ENCODE data around the gene PCDH9.
"Not testable (repeated sequence)": the region's sequence is repeated elsewhere in the genome, so short reads cannot be mapped to it uniquely, and the experiment has no call there.

The PCDH9 gene

DNA sequence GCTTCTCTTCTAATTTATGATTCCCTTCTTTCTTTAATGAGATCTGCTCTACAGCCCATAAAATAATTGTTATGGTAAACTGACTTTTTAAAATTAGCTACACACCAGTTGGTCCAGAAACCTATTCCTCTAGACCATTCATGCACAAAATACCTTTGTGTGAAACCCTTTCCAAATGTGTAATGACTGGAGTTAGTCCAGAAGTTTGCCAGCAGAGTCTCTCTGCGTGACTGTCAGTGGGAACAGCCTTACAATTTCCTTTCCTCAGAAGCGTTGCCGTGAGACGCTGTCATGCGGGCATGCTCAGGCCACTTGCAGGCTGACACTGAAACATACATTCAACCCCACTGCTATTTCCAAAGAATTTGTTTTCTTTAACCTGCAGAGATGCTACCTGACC, 965.2 kb downstream of the PCDH9 start:
- no peak for DNase-seq (ENCODE audit: low read depth in 1 of 2, low spot score in 1 of 2)
- TF ChIP-seq POLR2AphosphoS5 (IDR thresholded peaks at IDR 0.05; ENCODE audit: low read depth) (no peak), GABPA (IDR thresholded peaks at IDR 0.05; ENCODE audit: low read depth) (no peak), SPI1 (IDR thresholded peaks at IDR 0.05; ENCODE audit: borderline replicate concordance, low read depth) (no peak)
- TF ChIP-seq, protein P1, sequence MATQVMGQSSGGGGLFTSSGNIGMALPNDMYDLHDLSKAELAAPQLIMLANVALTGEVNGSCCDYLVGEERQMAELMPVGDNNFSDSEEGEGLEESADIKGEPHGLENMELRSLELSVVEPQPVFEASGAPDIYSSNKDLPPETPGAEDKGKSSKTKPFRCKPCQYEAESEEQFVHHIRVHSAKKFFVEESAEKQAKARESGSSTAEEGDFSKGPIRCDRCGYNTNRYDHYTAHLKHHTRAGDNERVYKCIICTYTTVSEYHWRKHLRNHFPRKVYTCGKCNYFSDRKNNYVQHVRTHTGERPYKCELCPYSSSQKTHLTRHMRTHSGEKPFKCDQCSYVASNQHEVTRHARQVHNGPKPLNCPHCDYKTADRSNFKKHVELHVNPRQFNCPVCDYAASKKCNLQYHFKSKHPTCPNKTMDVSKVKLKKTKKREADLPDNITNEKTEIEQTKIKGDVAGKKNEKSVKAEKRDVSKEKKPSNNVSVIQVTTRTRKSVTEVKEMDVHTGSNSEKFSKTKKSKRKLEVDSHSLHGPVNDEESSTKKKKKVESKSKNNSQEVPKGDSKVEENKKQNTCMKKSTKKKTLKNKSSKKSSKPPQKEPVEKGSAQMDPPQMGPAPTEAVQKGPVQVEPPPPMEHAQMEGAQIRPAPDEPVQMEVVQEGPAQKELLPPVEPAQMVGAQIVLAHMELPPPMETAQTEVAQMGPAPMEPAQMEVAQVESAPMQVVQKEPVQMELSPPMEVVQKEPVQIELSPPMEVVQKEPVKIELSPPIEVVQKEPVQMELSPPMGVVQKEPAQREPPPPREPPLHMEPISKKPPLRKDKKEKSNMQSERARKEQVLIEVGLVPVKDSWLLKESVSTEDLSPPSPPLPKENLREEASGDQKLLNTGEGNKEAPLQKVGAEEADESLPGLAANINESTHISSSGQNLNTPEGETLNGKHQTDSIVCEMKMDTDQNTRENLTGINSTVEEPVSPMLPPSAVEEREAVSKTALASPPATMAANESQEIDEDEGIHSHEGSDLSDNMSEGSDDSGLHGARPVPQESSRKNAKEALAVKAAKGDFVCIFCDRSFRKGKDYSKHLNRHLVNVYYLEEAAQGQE (IDR thresholded peaks at IDR 0.05; ENCODE audit: insufficient replicate concordance, low read depth): no peak
- TF ChIP-seq, protein P2, sequence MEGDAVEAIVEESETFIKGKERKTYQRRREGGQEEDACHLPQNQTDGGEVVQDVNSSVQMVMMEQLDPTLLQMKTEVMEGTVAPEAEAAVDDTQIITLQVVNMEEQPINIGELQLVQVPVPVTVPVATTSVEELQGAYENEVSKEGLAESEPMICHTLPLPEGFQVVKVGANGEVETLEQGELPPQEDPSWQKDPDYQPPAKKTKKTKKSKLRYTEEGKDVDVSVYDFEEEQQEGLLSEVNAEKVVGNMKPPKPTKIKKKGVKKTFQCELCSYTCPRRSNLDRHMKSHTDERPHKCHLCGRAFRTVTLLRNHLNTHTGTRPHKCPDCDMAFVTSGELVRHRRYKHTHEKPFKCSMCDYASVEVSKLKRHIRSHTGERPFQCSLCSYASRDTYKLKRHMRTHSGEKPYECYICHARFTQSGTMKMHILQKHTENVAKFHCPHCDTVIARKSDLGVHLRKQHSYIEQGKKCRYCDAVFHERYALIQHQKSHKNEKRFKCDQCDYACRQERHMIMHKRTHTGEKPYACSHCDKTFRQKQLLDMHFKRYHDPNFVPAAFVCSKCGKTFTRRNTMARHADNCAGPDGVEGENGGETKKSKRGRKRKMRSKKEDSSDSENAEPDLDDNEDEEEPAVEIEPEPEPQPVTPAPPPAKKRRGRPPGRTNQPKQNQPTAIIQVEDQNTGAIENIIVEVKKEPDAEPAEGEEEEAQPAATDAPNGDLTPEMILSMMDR (IDR thresholded peaks at IDR 0.05; ENCODE audit: insufficient read depth, low read length): no peak
- Histone ChIP-seq H3K4me3 (replicated peaks; ENCODE audit: insufficient read depth, low read length) (no peak overlapping the region), H3K27ac (replicated peaks) (no peak overlapping the region), H3K27me3 (ENCODE audit: insufficient read depth, poor library complexity, severe bottlenecking) (no peaks in the 10 kb centered on the region)

DNA sequence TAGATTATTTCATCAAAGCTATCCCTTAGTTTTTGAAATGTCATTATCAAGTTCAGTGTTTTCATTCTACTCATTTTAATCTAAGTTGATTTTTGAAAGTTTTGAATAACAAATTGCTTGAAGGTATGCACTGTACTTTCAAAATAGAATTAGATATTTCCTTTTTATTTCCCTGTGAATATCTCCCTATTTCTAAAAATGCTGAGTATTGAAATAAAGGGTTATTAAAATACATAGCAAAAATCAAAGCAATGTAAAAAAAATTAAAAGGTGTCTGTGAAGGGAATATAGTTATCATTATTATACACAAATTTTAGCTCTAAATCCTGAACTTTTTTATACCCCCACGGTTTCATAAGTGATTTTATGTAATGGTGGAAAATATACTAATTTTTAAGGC, 967.8 kb downstream of the PCDH9 start:
- Histone ChIP-seq H3K27ac (replicated peaks) (no peak overlapping the region), H3K27me3 (ENCODE audit: insufficient read depth, poor library complexity, severe bottlenecking) (no peaks in the 10 kb centered on the region), H3K4me3 (replicated peaks; ENCODE audit: insufficient read depth, low read length) (no peak overlapping the region)
- TF ChIP-seq POLR2AphosphoS5 (IDR thresholded peaks at IDR 0.05; ENCODE audit: low read depth) (no peak), GABPA (IDR thresholded peaks at IDR 0.05; ENCODE audit: low read depth) (no peak)
- TF ChIP-seq, protein P1 (IDR thresholded peaks at IDR 0.05; ENCODE audit: insufficient replicate concordance, low read depth): no peak
- DNase-seq (ENCODE audit: low read depth in 1 of 2, low spot score in 1 of 2): no peak

DNA sequence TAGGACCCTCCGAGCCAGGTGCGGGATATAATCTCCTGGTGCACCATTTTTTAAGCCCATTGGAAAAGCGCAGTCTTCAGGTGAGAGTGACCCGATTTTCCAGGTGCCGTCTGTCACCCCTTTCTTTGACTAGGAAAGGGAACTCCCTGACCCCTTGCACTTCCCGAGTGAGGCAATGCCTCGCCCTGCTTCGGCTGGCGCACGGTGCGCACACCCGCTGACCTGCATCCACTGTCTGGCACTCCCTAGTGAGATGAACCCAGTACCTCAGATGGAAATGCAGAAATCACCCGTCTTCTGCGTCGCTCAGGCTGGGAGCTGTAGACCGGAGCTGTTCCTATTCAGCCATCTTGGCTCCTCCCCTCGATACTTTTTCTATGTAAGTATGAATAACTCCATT, 970.7 kb downstream of the PCDH9 start:
- DNase-seq (ENCODE audit: low read depth in 1 of 2, low spot score in 1 of 2); H3K27ac ChIP-seq (replicated peaks); H3K27me3 ChIP-seq (ENCODE audit: insufficient read depth, poor library complexity, severe bottlenecking); H3K4me3 ChIP-seq (replicated peaks; ENCODE audit: insufficient read depth, low read length): not testable (repeated sequence)
